NB4 (cell line): ENCODE measurements around the gene AMOTL1.

Experiments
- CTCF ChIP-seq: IDR thresholded peaks from one replicate; pipeline ENCODE4 v1.5.1; 2012; ENCODE audit warnings: low read depth, low read length
- MAX ChIP-seq: IDR thresholded peaks from 2 replicates; pipeline ENCODE4 v1.6.1; 2011; ENCODE audit warnings: low read depth, low read length
- MYC ChIP-seq: IDR thresholded peaks from 2 replicates; pipeline ENCODE4 v1.6.1; 2011; ENCODE audit warnings: low read depth, low read length

GRCh38 chr11:94802501-94802900 is 34.3 kb downstream of the AMOTL1 start:
- TF ChIP-seq CTCF, result no peak
- no peak for TF ChIP-seq MYC
- TF ChIP-seq MAX, result no peak
